ENCODE data around the gene MICALL1.

MICALL1 gene

GRCh38 chr22:37906364-37907008 is 389 bp downstream of the MICALL1 start:
- DNase-seq (ENCODE audit: low read depth), result no peak

GRCh38 chr22:37907036-37907954 is 1.2 kb downstream of the MICALL1 start:
- TF ChIP-seq, protein P1, sequence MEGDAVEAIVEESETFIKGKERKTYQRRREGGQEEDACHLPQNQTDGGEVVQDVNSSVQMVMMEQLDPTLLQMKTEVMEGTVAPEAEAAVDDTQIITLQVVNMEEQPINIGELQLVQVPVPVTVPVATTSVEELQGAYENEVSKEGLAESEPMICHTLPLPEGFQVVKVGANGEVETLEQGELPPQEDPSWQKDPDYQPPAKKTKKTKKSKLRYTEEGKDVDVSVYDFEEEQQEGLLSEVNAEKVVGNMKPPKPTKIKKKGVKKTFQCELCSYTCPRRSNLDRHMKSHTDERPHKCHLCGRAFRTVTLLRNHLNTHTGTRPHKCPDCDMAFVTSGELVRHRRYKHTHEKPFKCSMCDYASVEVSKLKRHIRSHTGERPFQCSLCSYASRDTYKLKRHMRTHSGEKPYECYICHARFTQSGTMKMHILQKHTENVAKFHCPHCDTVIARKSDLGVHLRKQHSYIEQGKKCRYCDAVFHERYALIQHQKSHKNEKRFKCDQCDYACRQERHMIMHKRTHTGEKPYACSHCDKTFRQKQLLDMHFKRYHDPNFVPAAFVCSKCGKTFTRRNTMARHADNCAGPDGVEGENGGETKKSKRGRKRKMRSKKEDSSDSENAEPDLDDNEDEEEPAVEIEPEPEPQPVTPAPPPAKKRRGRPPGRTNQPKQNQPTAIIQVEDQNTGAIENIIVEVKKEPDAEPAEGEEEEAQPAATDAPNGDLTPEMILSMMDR (IDR thresholded peaks at IDR 0.05; ENCODE audit: control insufficient read depth, insufficient read depth, low read depth, low read length, missing control alignments), result no peak
- H3K4me3 ChIP-seq (ENCODE audit: control insufficient read depth, low read depth, low read length), result peak overlapping the region; percentile 89
- no peak for DNase-seq (ENCODE audit: low read depth)

More at GRCh38 chr22:37906364-37907008, 389 bp downstream of the MICALL1 start:
- TF ChIP-seq, protein P1 (IDR thresholded peaks at IDR 0.05; ENCODE audit: control insufficient read depth, insufficient read depth, low read depth, low read length, missing control alignments), result no peak
- H3K4me3 ChIP-seq (ENCODE audit: control insufficient read depth, low read depth, low read length), result peak overlapping the region; percentile 89

DNA sequence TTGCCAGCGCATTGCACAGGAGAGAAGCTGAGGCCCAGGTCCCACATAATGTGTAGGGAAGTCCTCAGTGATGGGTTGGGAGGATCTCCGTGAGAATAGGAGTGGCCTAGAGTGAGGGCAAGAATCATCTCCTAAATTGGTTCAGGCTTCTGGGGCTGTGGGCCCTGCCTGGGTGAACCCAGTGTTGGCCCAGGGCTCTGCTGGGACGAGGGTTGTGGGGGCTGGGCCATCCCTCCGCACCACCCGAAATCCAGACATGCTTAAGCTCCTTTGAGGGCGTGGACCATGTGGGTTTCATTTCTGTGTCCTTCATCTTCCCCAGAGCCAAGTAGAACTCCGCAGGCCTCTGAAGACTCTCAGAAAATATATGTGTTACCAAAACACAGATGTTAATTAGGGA is 3.7 kb downstream of the MICALL1 start:
- TF ChIP-seq, protein P1 (IDR thresholded peaks at IDR 0.05; ENCODE audit: control insufficient read depth, insufficient read depth, low read depth, low read length, missing control alignments), result no peak
- DNase-seq (ENCODE audit: low read depth), result no peak
- no peak overlapping the region for H3K4me3 ChIP-seq (ENCODE audit: control insufficient read depth, low read depth, low read length)

- DNase-seq (ENCODE audit: low read depth), result no peak
- no peak overlapping the region for H3K4me3 ChIP-seq (ENCODE audit: control insufficient read depth, low read depth, low read length)
- TF ChIP-seq, protein P1 (IDR thresholded peaks at IDR 0.05; ENCODE audit: control insufficient read depth, insufficient read depth, low read depth, low read length, missing control alignments), result no peak
These were observed 5.0 kb downstream of the MICALL1 start for GRCh38 chr22:37910890-37911672.

DNA sequence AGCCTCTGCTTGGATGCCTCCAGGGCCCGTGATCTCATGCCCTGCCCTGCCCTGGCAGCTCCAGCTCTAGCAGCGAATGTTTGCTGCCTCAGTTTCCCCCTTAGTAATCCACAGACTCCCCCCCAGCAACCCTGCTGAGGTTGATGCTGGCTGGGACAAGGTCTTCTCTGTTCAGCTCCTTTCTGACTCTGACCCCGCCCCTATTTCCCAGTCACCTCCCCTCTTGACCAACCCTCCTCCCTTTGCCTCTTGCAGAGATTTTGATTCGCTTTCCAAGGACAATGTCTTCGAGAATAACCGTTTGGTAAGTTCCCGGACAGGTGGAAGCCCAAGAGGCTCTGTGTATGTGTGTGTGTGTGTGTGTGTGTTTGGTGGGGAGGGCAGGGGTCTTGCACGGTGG is 5.6 kb downstream of the MICALL1 start:
- no peak for DNase-seq (ENCODE audit: low read depth)
- TF ChIP-seq, protein P1 (IDR thresholded peaks at IDR 0.05; ENCODE audit: control insufficient read depth, insufficient read depth, low read depth, low read length, missing control alignments), result no peak
- H3K4me3 ChIP-seq (ENCODE audit: control insufficient read depth, low read depth, low read length), result no peak overlapping the region

GRCh38 chr22:37912171-37912570 is 6.1 kb downstream of the MICALL1 start:
- no peak overlapping the region for H3K4me3 ChIP-seq (ENCODE audit: control insufficient read depth, low read depth, low read length)
- TF ChIP-seq, protein P1 (IDR thresholded peaks at IDR 0.05; ENCODE audit: control insufficient read depth, insufficient read depth, low read depth, low read length, missing control alignments), result no peak
- DNase-seq (ENCODE audit: low read depth), result no peak
